ENCODE data around the gene ATXN1.
A peak's percentile ranks its signal among the peaks of the same experiment; 100 is the strongest.

The ATXN1 gene

DNA sequence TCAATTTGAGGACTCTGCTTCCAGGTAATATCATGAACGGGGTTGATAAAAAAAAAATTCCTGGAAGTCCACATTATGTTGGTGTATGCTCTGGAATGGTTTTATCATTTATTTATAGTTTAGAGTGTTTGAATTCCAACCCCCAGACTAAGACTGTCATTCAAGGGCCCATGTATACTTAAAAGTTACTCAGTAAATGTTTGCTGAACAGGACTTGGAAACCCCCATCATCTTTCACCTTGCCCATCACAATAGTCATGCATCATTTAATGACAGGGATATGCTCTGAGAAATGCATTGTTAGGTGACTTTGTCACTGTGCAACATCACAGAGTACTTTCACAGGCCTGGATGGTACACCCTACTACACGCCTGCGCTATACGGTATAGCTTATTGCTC is 104.8 kb downstream of the ATXN1 start:
- Histone ChIP-seq H2AK5ac (ENCODE audit: low read length, severe bottlenecking) (no peak overlapping the region), H2BK15ac (ENCODE audit: low read depth, poor library complexity, severe bottlenecking) (no peak overlapping the region), H3K18ac (ENCODE audit: low read depth in 1 of 2, low read length in 2 of 2) (no peak overlapping the region), H2BK5ac (ENCODE audit: low read depth, low read length, poor library complexity, severe bottlenecking) (no peak overlapping the region), H4K8ac (ENCODE audit: low read length) (no peak overlapping the region), H3K9me3 (ENCODE audit: control insufficient read depth, low read length) (peaks cover 3% of the 10 kb centered on the region), H3K27me3 (ENCODE audit: control insufficient read depth in 1 of 2, insufficient read depth in 1 of 2, low read length in 2 of 2) (no peaks in the 10 kb centered on the region), H3K23ac (ENCODE audit: low read length in 2 of 2) (no peak overlapping the region), H2BK12ac (ENCODE audit: low read length in 2 of 2) (no peak overlapping the region), H3K4me3 (ENCODE audit: insufficient read depth in 1 of 2, low read depth in 1 of 2, low read length in 2 of 2) (no peak overlapping the region), H3K14ac (ENCODE audit: low read length in 2 of 2) (no peak overlapping the region), H3K36me3 (ENCODE audit: control insufficient read depth in 1 of 2, insufficient read depth in 2 of 2, low read depth in 1 of 2, low read length in 2 of 2) (peaks cover 8 to 50% of the 10 kb centered on the region in 2 experiments), H2AFZ (ENCODE audit: low read depth, low read length) (no peak overlapping the region), H3K27ac (ENCODE audit: low read length, poor library complexity, severe bottlenecking) (no peak overlapping the region), H4K91ac (ENCODE audit: low read length) (no peak overlapping the region), H3K4ac (ENCODE audit: low read depth in 1 of 2, low read length in 2 of 2) (no peak overlapping the region), H3K9ac (ENCODE audit: low read length) (no peak overlapping the region), H2BK120ac (ENCODE audit: low read depth, low read length) (no peak overlapping the region), H3K4me2 (ENCODE audit: low read length, poor library complexity, severe bottlenecking) (no peak overlapping the region), H3K4me1 (ENCODE audit: control insufficient read depth, insufficient read depth, low read depth, low read length) (peaks cover 2% of the 10 kb centered on the region), H3K79me1 (replicated peaks; ENCODE audit: low read length, poor library complexity, severe bottlenecking) (peaks cover 6% of the 10 kb centered on the region)
- WGBS: 100% methylated on average over 4 of the region's 4 CpGs
- no peak for DNase-seq

DNA sequence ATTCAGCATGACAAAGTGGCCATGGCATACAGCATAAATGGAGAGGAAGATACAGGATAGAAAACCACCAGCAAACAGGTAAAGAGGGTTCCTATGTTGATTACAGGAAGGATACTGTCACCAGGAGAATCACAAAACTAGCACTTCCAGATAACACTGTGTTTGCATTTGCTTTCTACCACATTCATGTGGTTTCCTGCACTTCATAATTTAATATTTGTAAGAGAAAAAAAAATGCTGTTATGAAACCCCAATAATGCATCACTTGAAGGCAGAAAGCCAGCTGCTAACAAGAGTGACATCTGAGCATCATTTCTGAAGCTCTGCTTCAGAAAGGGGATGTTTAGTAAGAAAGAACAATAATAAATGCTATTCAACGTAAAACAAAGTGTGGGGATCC is 106.6 kb downstream of the ATXN1 start:
- no peak overlapping the region for H2AFZ ChIP-seq (ENCODE audit: low read depth, low read length)

GRCh38 chr6:16653226-16653625 is 108.0 kb downstream of the ATXN1 start:
- Histone ChIP-seq H3K4ac (ENCODE audit: low read depth in 1 of 2, low read length in 2 of 2) (no peak overlapping the region), H2BK12ac (ENCODE audit: low read length in 2 of 2) (no peak overlapping the region), H3K79me1 (replicated peaks; ENCODE audit: low read length, poor library complexity, severe bottlenecking) (peaks cover 9% of the 10 kb centered on the region), H3K23ac (ENCODE audit: low read length in 2 of 2) (no peak overlapping the region), H2BK15ac (ENCODE audit: low read depth, poor library complexity, severe bottlenecking) (no peak overlapping the region), H3K36me3 (ENCODE audit: control insufficient read depth in 1 of 2, insufficient read depth in 2 of 2, low read depth in 1 of 2, low read length in 2 of 2) (peaks cover 8 to 59% of the 10 kb centered on the region in 2 experiments), H3K4me3 (ENCODE audit: insufficient read depth in 1 of 2, low read depth in 1 of 2, low read length in 2 of 2) (no peak overlapping the region), H3K4me2 (ENCODE audit: low read length, poor library complexity, severe bottlenecking) (no peak overlapping the region), H3K14ac (ENCODE audit: low read length in 2 of 2) (no peak overlapping the region), H3K27me3 (ENCODE audit: control insufficient read depth in 1 of 2, insufficient read depth in 1 of 2, low read length in 2 of 2) (no peaks in the 10 kb centered on the region), H3K4me1 (ENCODE audit: control insufficient read depth, insufficient read depth, low read depth, low read length) (peaks cover 2% of the 10 kb centered on the region), H4K8ac (ENCODE audit: low read length) (peak overlapping the region; percentile 37), H3K9me3 (ENCODE audit: control insufficient read depth, low read length) (no peaks in the 10 kb centered on the region), H2BK5ac (ENCODE audit: low read depth, low read length, poor library complexity, severe bottlenecking) (no peak overlapping the region), H4K91ac (ENCODE audit: low read length) (peak overlapping the region; percentile 43), H2BK120ac (ENCODE audit: low read depth, low read length) (no peak overlapping the region), H3K27ac (ENCODE audit: low read length, poor library complexity, severe bottlenecking) (no peak overlapping the region), H2AK5ac (ENCODE audit: low read length, severe bottlenecking) (no peak overlapping the region), H3K18ac (ENCODE audit: low read depth in 1 of 2, low read length in 2 of 2) (no peak overlapping the region), H3K9ac (ENCODE audit: low read length) (no peak overlapping the region), H2AFZ (ENCODE audit: low read depth, low read length) (no peak overlapping the region)
- WGBS: 98% methylated on average over 6 of the region's 7 CpGs
- no peak for DNase-seq

More for the DNA sequence above, 106.6 kb downstream of the ATXN1 start:
- no peak for DNase-seq
- Histone ChIP-seq H4K8ac (ENCODE audit: low read length) (no peak overlapping the region), H3K4ac (ENCODE audit: low read depth in 1 of 2, low read length in 2 of 2) (no peak overlapping the region), H4K91ac (ENCODE audit: low read length) (no peak overlapping the region), H3K18ac (ENCODE audit: low read depth in 1 of 2, low read length in 2 of 2) (no peak overlapping the region), H3K9me3 (ENCODE audit: control insufficient read depth, low read length) (no peaks in the 10 kb centered on the region), H2BK5ac (ENCODE audit: low read depth, low read length, poor library complexity, severe bottlenecking) (no peak overlapping the region), H3K27ac (ENCODE audit: low read length, poor library complexity, severe bottlenecking) (no peak overlapping the region), H3K4me2 (ENCODE audit: low read length, poor library complexity, severe bottlenecking) (no peak overlapping the region), H3K14ac (ENCODE audit: low read length in 2 of 2) (no peak overlapping the region), H3K23ac (ENCODE audit: low read length in 2 of 2) (no peak overlapping the region), H2AK5ac (ENCODE audit: low read length, severe bottlenecking) (no peak overlapping the region), H3K36me3 (ENCODE audit: control insufficient read depth in 1 of 2, insufficient read depth in 2 of 2, low read depth in 1 of 2, low read length in 2 of 2) (peaks cover 8 to 59% of the 10 kb centered on the region in 2 experiments), H2BK15ac (ENCODE audit: low read depth, poor library complexity, severe bottlenecking) (no peak overlapping the region), H3K4me1 (ENCODE audit: control insufficient read depth, insufficient read depth, low read depth, low read length) (peaks cover 2% of the 10 kb centered on the region), H2BK120ac (ENCODE audit: low read depth, low read length) (no peak overlapping the region), H3K9ac (ENCODE audit: low read length) (no peak overlapping the region), H3K4me3 (ENCODE audit: insufficient read depth in 1 of 2, low read depth in 1 of 2, low read length in 2 of 2) (no peak overlapping the region), H3K27me3 (ENCODE audit: control insufficient read depth in 1 of 2, insufficient read depth in 1 of 2, low read length in 2 of 2) (no peaks in the 10 kb centered on the region), H2BK12ac (ENCODE audit: low read length in 2 of 2) (no peak overlapping the region), H3K79me1 (replicated peaks; ENCODE audit: low read length, poor library complexity, severe bottlenecking) (peaks cover 9% of the 10 kb centered on the region)
- 100% methylated on average over 1 of the region's 1 CpG for WGBS

DNA sequence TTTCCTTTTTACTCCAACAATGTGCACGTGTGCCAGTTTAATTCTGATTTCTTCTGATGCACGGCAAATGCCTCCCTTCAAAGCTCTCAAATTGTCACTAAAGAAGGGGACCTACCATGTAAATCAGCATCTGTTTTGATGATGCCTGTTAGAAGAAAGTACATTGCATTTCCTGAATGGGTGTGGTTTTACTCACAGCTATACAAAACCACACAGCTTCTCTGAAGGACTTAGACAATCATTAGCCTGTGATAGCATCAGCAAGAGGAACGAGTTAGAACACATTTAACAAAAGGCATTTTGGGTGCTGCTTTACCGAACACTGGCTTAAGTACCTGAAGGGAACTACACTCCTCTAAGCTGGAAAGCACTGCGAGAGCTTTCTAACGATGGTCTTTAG is 109.4 kb downstream of the ATXN1 start:
- Histone ChIP-seq H2AFZ (ENCODE audit: low read depth, low read length) (no peak overlapping the region), H2AK5ac (ENCODE audit: low read length, severe bottlenecking) (no peak overlapping the region), H3K4ac (ENCODE audit: low read depth in 1 of 2, low read length in 2 of 2) (no peak overlapping the region), H3K4me2 (ENCODE audit: low read length, poor library complexity, severe bottlenecking) (no peak overlapping the region), H2BK120ac (ENCODE audit: low read depth, low read length) (no peak overlapping the region), H3K36me3 (ENCODE audit: control insufficient read depth in 1 of 2, insufficient read depth in 2 of 2, low read depth in 1 of 2, low read length in 2 of 2) (peaks cover 8 to 51% of the 10 kb centered on the region in 2 experiments), H3K18ac (ENCODE audit: low read depth in 1 of 2, low read length in 2 of 2) (no peak overlapping the region), H3K27ac (ENCODE audit: low read length, poor library complexity, severe bottlenecking) (no peak overlapping the region), H2BK5ac (ENCODE audit: low read depth, low read length, poor library complexity, severe bottlenecking) (no peak overlapping the region), H3K27me3 (ENCODE audit: control insufficient read depth in 1 of 2, insufficient read depth in 1 of 2, low read length in 2 of 2) (no peaks in the 10 kb centered on the region), H3K23ac (ENCODE audit: low read length in 2 of 2) (no peak overlapping the region), H4K91ac (ENCODE audit: low read length) (no peak overlapping the region), H2BK12ac (ENCODE audit: low read length in 2 of 2) (no peak overlapping the region), H3K14ac (ENCODE audit: low read length in 2 of 2) (no peak overlapping the region), H3K9ac (ENCODE audit: low read length) (no peak overlapping the region), H2BK15ac (ENCODE audit: low read depth, poor library complexity, severe bottlenecking) (no peak overlapping the region), H3K79me1 (replicated peaks; ENCODE audit: low read length, poor library complexity, severe bottlenecking) (peaks cover 11% of the 10 kb centered on the region), H3K4me1 (ENCODE audit: control insufficient read depth, insufficient read depth, low read depth, low read length) (peaks cover 2% of the 10 kb centered on the region), H4K8ac (ENCODE audit: low read length) (no peak overlapping the region), H3K9me3 (ENCODE audit: control insufficient read depth, low read length) (no peaks in the 10 kb centered on the region), H3K4me3 (ENCODE audit: insufficient read depth in 1 of 2, low read depth in 1 of 2, low read length in 2 of 2) (no peak overlapping the region)
- WGBS: 89% methylated on average over 5 of the region's 6 CpGs
- DNase-seq: no peak
